Measurements from ENCODE around the gene PDZK1IP1.

The PDZK1IP1 gene

DNA sequence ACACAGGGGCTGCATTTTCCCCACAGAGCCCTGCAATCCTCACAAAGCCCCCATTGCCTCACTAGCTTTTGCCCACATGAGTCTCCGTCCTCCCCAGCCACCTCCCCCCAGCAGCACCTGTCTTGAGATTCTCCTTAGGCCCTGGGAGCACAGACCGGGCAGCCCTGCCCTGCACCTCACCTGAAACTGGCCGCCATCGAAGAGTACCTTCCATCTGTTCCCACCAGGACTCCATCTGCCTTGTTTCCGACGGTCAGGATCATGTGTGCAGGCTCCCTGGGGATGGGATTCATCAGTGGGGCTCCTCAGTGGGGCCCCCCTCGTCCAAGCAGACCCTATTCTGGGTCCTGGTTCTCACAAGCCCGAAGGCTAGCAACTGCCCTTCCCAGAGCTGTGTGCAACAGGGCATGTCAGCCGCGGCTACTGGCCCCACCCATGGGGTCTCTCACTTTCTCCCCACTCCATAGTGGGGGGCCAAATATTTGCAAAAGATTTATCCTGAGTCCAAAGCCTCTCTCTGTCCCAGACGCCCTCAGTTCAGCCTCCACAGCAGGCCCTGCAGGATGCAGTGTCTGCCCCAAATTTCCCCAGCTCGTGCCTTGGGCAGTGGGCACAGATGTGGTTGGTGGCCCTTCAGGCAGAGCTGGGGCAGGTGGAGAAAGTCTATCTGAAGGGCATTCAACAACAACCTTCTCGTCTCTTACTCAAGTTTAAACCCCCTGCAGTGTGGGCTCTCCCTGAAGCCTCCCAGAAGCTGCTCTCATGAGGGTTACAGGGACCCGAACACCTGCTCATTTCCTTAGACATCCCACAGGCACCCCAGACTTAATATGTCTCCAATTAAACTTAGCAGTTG lies 4.8 kb downstream of the PDZK1IP1 start:
- Histone ChIP-seq H3K4me3 (replicated peaks; ENCODE audit: insufficient read depth, low read length) (no peak overlapping the region), H3K27ac (replicated peaks) (no peak overlapping the region), H3K27me3 (ENCODE audit: insufficient read depth, poor library complexity, severe bottlenecking) (no peaks in the 10 kb centered on the region)
- no peak for TF ChIP-seq GABPA (IDR thresholded peaks at IDR 0.05; ENCODE audit: low read depth)
- no peak for DNase-seq (ENCODE audit: low read depth in 1 of 2, low spot score in 1 of 2)

DNA sequence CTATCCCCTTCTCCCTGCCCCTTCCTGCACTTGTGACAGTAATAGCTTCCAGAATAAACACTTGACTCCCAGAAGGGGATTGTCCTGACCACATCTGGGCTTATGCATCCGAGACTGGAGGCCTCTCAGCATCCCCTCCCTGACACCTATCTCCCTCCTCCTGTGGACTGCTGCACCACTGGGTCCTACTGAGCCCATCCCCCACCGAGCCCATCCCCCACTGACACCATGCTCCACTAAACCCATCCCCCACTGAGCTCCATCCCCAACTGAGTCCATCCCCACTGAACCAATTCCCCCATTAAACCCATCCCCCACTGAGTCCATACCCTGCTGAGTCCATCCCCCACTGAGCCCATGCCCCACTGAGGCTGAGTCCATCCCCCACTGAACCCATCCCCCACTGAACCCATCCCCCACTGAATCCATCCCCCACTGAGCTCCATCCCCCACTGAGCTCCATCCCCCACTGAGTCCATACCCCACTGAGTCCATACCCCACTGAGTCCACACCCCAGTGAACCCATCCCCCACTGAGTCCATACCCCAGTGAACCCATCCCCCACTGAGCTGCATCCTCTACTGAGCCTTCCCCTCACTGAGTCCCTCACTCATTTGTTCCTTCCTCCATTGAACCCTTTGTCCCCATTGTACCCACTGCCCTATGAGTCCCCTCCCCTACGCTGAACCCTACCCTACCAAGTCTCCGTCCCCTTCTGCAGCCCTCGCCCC lies 5.6 kb downstream of the PDZK1IP1 start:
- DNase-seq (ENCODE audit: low read depth in 1 of 2, low spot score in 1 of 2): no peak
- Histone ChIP-seq H3K27ac (replicated peaks) (no peak overlapping the region), H3K4me3 (replicated peaks; ENCODE audit: insufficient read depth, low read length) (no peak overlapping the region), H3K27me3 (ENCODE audit: insufficient read depth, poor library complexity, severe bottlenecking) (no peaks in the 10 kb centered on the region)
- TF ChIP-seq, protein P1, sequence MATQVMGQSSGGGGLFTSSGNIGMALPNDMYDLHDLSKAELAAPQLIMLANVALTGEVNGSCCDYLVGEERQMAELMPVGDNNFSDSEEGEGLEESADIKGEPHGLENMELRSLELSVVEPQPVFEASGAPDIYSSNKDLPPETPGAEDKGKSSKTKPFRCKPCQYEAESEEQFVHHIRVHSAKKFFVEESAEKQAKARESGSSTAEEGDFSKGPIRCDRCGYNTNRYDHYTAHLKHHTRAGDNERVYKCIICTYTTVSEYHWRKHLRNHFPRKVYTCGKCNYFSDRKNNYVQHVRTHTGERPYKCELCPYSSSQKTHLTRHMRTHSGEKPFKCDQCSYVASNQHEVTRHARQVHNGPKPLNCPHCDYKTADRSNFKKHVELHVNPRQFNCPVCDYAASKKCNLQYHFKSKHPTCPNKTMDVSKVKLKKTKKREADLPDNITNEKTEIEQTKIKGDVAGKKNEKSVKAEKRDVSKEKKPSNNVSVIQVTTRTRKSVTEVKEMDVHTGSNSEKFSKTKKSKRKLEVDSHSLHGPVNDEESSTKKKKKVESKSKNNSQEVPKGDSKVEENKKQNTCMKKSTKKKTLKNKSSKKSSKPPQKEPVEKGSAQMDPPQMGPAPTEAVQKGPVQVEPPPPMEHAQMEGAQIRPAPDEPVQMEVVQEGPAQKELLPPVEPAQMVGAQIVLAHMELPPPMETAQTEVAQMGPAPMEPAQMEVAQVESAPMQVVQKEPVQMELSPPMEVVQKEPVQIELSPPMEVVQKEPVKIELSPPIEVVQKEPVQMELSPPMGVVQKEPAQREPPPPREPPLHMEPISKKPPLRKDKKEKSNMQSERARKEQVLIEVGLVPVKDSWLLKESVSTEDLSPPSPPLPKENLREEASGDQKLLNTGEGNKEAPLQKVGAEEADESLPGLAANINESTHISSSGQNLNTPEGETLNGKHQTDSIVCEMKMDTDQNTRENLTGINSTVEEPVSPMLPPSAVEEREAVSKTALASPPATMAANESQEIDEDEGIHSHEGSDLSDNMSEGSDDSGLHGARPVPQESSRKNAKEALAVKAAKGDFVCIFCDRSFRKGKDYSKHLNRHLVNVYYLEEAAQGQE (IDR thresholded peaks at IDR 0.05; ENCODE audit: insufficient replicate concordance, low read depth): no peak
- no peak for TF ChIP-seq SPI1 (IDR thresholded peaks at IDR 0.05; ENCODE audit: borderline replicate concordance, low read depth)
- TF ChIP-seq, protein P2, sequence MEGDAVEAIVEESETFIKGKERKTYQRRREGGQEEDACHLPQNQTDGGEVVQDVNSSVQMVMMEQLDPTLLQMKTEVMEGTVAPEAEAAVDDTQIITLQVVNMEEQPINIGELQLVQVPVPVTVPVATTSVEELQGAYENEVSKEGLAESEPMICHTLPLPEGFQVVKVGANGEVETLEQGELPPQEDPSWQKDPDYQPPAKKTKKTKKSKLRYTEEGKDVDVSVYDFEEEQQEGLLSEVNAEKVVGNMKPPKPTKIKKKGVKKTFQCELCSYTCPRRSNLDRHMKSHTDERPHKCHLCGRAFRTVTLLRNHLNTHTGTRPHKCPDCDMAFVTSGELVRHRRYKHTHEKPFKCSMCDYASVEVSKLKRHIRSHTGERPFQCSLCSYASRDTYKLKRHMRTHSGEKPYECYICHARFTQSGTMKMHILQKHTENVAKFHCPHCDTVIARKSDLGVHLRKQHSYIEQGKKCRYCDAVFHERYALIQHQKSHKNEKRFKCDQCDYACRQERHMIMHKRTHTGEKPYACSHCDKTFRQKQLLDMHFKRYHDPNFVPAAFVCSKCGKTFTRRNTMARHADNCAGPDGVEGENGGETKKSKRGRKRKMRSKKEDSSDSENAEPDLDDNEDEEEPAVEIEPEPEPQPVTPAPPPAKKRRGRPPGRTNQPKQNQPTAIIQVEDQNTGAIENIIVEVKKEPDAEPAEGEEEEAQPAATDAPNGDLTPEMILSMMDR (IDR thresholded peaks at IDR 0.05; ENCODE audit: insufficient read depth, low read length): no peak
- TF ChIP-seq GABPA (IDR thresholded peaks at IDR 0.05; ENCODE audit: low read depth): no peak
- TF ChIP-seq POLR2AphosphoS5 (IDR thresholded peaks at IDR 0.05; ENCODE audit: low read depth): no peak

DNA sequence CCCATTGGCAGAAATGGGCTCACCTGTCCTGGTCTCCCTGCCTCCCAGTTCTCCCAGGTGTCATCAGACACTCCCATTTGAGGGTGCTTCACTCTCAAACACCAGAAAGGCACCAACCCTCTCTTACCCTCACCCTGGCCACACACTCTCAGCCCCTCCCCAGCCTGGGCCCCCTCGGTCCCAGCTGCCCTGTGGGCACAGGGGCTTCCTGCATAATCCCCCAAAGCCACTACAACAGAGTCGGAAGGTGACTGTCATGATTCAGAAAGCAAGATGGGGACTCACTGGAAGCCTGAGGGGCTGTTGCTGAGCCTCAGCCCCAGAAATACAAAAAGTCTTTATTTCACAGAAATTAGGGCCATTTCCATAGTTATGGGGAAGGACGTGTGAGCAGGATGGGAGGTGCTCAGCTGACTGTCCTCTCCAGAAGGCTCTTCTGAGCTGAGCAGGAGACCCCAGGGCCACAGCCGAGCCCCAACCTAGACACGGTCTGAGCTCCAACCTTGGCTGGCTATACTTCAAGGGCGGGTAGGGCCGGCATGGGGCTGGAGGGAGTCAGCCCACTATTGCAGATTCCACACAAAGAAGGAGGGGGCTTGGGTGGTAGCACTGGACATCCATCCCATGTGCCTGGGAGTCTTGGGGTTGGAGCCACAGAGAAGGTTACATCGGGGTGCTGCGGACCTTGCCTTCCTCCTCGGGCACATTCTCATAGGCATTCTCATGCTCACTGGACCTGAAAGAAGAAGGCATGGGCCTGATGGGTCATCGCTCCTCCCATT lies 6.3 kb downstream of the PDZK1IP1 start:
- no peak for DNase-seq (ENCODE audit: low read depth in 1 of 2, low spot score in 1 of 2)
- TF ChIP-seq POLR2AphosphoS5 (IDR thresholded peaks at IDR 0.05; ENCODE audit: low read depth): no peak
- TF ChIP-seq, protein P1 (IDR thresholded peaks at IDR 0.05; ENCODE audit: insufficient replicate concordance, low read depth): no peak
- no peak for TF ChIP-seq SPI1 (IDR thresholded peaks at IDR 0.05; ENCODE audit: borderline replicate concordance, low read depth)
- no peak for TF ChIP-seq GABPA (IDR thresholded peaks at IDR 0.05; ENCODE audit: low read depth)
- TF ChIP-seq, protein P2 (IDR thresholded peaks at IDR 0.05; ENCODE audit: insufficient read depth, low read length): no peak
- Histone ChIP-seq H3K27ac (replicated peaks) (no peak overlapping the region), H3K27me3 (ENCODE audit: insufficient read depth, poor library complexity, severe bottlenecking) (no peaks in the 10 kb centered on the region), H3K4me3 (replicated peaks; ENCODE audit: insufficient read depth, low read length) (no peak overlapping the region)
